GM18508 (cell line): ENCODE data around the gene SHOX.
"Not testable (repeated sequence)": the region's sequence is repeated elsewhere in the genome, so short reads cannot be mapped to it uniquely, and the experiment has no call there.

Source experiments
- ATAC-seq: cut with Tn5 transposase; IDR thresholded peaks from one replicate; pipeline ENCODE4 v1.9.1; 2021; ENCODE audit warnings: moderate number of reproducible peaks; ENCODE audit not compliant: insufficient read depth, unreplicated experiment

SHOX gene

DNA sequence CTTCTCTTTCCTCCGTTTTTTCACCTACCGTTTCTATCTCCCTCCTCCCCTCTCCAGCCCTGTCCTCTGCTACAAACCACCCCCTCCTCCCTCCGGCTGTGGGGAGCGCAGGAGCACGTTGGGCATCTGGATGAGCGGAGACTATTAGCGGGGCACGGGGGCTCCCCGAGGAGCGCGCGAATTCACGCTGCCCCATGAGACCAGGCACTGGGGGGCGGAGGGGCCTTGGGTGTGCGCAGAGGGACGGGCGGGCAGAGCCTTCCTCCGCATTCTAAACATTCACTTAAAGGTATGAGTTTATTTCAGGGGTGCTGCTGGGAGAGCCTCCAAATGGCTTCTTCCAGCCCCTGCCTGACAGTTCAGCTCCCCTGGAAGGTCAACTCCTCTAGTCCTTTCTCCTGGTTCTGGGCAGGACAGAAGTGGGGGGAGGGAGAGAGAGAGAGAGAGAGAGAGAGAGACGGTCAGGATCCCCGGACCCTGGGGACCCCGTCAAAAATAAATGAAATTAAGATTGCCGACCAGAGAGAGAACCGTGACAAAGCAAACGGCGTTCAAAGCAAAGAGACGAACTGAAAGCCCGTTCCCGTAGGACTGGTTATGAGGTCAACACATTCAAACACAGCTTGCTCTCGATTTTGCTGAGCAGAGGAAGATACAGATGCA is 5.0 kb downstream of the SHOX start:
- ATAC-seq: no peak

- no peak for ATAC-seq
These were observed 6.5 kb downstream of the SHOX start for GRCh38 chrX:636981-637659.

- no peak for ATAC-seq
These were observed 7.3 kb downstream of the SHOX start for GRCh38 chrX:637660-638481.

- no peak for ATAC-seq
These were observed 8.0 kb downstream of the SHOX start for GRCh38 chrX:638482-639131.

DNA sequence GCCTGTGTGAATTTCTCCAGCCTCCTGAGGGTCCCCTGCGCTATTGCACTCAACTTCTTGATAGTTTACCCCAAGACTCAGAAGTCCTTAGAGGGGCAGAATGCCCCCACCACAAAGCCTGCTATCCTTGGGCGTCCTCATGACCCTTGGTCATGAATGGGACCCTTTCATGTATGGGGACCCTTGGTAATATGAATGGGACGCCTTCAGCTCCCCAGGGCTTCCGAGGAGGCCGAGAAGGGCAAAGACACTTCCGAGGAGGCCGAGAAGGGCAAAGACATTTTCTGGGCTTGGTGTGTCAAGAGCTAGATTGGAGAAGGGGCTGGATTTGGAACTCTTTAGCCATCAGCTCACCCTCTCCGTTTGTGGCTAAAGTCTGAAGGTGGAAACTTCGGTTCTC is 8.6 kb downstream of the SHOX start:
- ATAC-seq: no peak

- ATAC-seq: no peak
These were observed 10.1 kb downstream of the SHOX start for GRCh38 chrX:640641-641040.

GRCh38 chrX:641671-642435 is 11.3 kb downstream of the SHOX start:
- ATAC-seq: no peak

- no peak for ATAC-seq
These were observed 12.0 kb downstream of the SHOX start for GRCh38 chrX:642436-643240.

GRCh38 chrX:643241-643595 is 12.6 kb downstream of the SHOX start:
- ATAC-seq: no peak

- ATAC-seq: no peak
These were observed 13.3 kb downstream of the SHOX start for GRCh38 chrX:643911-644303.

DNA sequence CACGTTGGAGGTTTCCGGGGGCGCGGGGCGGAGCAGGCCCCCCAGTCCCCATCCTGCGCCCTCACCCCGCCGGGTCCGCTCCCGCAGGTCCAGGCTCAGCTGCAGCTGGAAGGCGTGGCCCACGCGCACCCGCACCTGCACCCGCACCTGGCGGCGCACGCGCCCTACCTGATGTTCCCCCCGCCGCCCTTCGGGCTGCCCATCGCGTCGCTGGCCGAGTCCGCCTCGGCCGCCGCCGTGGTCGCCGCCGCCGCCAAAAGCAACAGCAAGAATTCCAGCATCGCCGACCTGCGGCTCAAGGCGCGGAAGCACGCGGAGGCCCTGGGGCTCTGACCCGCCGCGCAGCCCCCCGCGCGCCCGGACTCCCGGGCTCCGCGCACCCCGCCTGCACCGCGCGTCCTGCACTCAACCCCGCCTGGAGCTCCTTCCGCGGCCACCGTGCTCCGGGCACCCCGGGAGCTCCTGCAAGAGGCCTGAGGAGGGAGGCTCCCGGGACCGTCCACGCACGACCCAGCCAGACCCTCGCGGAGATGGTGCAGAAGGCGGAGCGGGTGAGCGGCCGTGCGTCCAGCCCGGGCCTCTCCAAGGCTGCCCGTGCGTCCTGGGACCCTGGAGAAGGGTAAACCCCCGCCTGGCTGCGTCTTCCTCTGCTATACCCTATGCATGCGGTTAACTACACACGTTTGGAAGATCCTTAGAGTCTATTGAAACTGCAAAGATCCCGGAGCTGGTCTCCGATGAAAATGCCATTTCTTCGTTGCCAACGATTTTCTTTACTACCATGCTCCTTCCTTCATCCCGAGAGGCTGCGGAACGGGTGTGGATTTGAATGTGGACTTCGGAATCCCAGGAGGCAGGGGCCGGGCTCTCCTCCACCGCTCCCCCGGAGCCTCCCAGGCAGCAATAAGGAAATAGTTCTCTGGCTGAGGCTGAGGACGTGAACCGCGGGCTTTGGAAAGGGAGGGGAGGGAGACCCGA is 14.0 kb downstream of the SHOX start:
- no peak for ATAC-seq

- ATAC-seq: no peak
These were observed 15.6 kb downstream of the SHOX start for GRCh38 chrX:646228-646495.

GRCh38 chrX:646796-647195 is 16.2 kb downstream of the SHOX start:
- no peak for ATAC-seq

- ATAC-seq: no peak
These were observed 18.6 kb downstream of the SHOX start for GRCh38 chrX:649166-649565.

DNA sequence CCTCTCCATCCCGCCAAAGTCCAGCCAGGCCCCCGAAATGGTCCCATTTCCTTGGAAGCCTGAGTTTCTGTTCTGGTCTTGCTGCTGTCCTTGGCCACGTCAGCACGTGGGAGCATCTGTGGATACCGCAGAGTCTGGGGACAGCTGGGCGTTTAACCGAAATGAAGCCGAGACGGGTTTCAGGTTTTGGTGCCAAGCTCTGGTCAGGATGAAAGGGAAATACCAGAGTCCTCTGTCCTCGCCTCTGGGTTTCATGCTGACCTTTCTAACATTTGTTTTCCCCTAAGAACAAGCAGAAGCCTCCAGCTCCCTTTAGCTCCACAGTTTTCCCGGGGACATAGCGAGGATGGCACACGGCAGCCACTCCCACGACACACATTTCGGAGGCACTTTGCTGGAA is 19.7 kb downstream of the SHOX start:
- no peak for ATAC-seq

- ATAC-seq: no peak
These were observed 20.2 kb downstream of the SHOX start for GRCh38 chrX:650811-651210.

- ATAC-seq: not testable (repeated sequence)
These were observed 21.3 kb downstream of the SHOX start for GRCh38 chrX:651922-652321.

- no peak for ATAC-seq
These were observed 21.8 kb downstream of the SHOX start for GRCh38 chrX:652341-652741.

GRCh38 chrX:653306-653705 is 22.7 kb downstream of the SHOX start:
- ATAC-seq: no peak
